LNCAP (cell line): ENCODE measurements around the gene RPUSD3.

ENCODE experiments used
- TF ChIP-seq, protein P1 (sequence below): fragments of 450-650 bp; IDR thresholded peaks from 2 replicates; pipeline ENCODE4 v1.5.1; 2017; ENCODE audit warnings: mild to moderate bottlenecking

The RPUSD3 gene

GRCh38 chr3:9843715-9844438 is at the start of gene RPUSD3:
Gene RPUSD3 (minus strand): TSS chr3:9844008. CDS start chr3:9843990, 18 bp downstream.
- TF ChIP-seq, protein P1, sequence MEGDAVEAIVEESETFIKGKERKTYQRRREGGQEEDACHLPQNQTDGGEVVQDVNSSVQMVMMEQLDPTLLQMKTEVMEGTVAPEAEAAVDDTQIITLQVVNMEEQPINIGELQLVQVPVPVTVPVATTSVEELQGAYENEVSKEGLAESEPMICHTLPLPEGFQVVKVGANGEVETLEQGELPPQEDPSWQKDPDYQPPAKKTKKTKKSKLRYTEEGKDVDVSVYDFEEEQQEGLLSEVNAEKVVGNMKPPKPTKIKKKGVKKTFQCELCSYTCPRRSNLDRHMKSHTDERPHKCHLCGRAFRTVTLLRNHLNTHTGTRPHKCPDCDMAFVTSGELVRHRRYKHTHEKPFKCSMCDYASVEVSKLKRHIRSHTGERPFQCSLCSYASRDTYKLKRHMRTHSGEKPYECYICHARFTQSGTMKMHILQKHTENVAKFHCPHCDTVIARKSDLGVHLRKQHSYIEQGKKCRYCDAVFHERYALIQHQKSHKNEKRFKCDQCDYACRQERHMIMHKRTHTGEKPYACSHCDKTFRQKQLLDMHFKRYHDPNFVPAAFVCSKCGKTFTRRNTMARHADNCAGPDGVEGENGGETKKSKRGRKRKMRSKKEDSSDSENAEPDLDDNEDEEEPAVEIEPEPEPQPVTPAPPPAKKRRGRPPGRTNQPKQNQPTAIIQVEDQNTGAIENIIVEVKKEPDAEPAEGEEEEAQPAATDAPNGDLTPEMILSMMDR: no peak

DNA sequence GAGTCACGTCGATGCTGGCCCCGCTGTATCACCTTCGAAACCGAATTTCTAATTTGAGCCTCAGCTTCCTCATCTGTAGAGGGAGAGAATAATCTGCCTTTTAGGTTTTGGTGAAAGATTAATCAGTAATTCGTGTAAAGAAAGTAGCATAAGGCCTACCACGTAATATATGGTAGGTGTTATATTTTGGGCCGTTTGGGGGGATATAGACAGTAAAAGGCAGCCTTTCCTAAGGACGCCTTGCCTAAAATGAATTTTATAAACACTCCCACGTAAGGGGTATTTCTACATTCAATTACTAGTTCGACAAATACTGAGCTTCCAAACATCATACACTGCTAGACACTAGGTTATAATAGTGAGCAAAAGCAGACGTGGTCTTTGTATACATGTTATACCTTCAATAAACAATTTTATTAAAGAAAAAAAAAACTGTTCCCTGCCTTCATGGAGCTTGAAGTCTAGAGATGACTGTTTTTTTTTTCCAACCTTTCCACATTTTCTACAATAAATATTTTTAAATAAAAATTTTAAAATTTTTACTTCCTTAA is 47.3 kb upstream of the RPUSD3 start:
- TF ChIP-seq, protein P1: no peak

DNA sequence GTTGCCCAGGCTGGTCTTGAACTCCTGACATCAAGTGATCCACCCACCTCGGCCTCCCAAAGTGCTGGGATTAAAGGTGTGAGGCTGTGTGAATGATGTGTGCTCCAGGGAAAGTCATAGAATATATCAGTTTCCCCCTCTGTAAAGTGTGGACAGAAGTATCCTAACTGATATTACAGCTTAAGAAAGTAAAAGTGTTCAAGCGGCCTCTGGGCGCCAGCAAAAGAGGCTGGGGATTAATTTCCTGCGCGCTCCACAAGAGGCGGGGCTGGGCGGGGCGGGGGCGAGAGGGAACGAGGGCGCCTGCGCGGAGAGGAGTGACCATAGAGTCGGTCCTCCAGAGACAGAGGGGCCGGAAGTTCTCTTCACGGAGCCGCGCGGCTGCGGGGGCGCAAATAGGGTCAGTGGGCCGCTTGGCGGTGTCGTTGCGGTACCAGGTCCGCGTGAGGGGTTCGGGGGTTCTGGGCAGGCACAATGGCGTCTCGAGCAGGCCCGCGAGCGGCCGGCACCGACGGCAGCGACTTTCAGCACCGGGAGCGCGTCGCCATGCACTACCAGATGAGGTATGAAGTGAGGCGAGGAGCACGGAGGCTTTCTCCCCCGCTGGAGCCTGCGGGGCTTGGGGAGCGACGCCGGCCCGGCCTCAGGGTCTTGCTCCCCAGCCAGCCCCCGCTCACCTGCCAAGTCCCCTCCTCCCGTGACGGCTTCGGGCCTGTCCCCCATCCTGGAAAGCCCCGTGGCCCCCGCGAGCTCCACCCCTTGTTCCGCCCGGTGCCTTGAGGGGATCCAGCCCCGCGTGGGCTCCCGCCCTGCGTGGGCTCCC is 46.7 kb upstream of the RPUSD3 start, which contains the start of gene JAGN1:
Gene JAGN1, plus strand, starts transcription at position 362 of the 823 bp plus-strand sequence. Its CDS starts 113 bp downstream, at position 475.
- TF ChIP-seq, protein P1: no peak

- TF ChIP-seq, protein P1: no peak
Observed at GRCh38 chr3:9889405-9889804, 45.6 kb upstream of the RPUSD3 start.

GRCh38 chr3:9888540-9888939 is 44.7 kb upstream of the RPUSD3 start:
- TF ChIP-seq, protein P1: no peak

DNA sequence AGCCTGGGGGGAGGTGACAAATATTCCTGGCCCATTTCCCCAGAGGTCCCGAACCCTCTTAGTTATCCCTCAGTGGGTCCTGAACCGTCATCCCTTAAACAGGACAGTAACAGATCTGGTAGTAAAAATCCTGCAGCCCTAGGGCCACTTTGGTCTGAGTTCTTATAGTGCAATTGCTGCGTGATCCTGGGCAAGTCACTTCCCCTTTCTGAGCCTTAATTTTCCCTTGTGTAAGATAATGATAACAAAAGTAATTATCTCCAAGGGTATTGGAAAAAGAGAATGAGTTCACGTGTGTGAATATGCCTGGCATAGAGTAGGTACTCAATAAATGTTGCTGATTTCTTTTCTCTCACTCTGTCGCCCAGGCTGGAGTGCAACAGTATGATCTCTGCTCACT is 43.7 kb upstream of the RPUSD3 start:
- TF ChIP-seq, protein P1: no peak

DNA sequence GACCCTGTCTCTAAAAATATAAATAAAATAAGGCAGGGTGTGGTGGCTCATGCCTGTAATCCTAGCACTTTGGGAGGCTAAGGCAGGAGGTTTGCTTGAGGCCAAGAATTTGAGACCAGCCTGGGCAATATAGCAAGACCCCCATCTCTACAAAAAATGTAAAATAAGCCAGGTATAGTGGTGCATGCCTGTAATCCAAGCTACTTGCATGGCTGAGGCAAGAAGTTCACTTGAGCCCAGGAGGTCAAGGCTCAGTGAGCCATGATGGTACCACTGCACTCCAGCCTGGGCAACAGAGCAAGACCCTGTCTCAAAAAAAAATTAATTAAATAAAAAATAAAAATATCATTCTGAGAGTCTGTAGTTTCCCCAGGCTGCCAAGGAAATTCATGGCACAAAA is 42.5 kb upstream of the RPUSD3 start:
- TF ChIP-seq, protein P1: no peak
